Tibial artery (tissue), 4 donors: ENCODE measurements around the gene FBXO28.

Experiments used
- DNase-seq, 2 donors: peaks; one replicate each; pipeline ENCODE4 v3.0.0-alpha.2; 2019
- H3K27ac ChIP-seq, 2 donors: fragments of 200-600 bp; sonication (generic) in 1 of 2; 1 replicate in 1 of 2; 2 replicates in 1 of 2; pipeline ENCODE4 v1.5.1; 2018 to 2019; ENCODE audit warnings: mild to moderate bottlenecking in 1 of 2
- H3K27me3 ChIP-seq, 2 donors: fragments of 200-600 bp; sonication (generic) in 1 of 2; one replicate each; pipeline versions ENCODE4 v1.5.1 to v1.6.0; 2016 to 2019
- H3K36me3 ChIP-seq, 3 donors: fragments of 200-600 bp; sonication (generic) in 2 of 3; one replicate each; pipeline ENCODE4 v1.5.1; 2016 to 2019; ENCODE audit warnings: mild to moderate bottlenecking in 2 of 3
- H3K4me1 ChIP-seq, 4 donors: fragments of 200-600 bp; sonication (generic) in 2 of 4; 1 replicate in 3 of 4; 2 replicates in 1 of 4; pipeline ENCODE4 v1.5.1; 2016 to 2019
- H3K4me3 ChIP-seq, 2 donors: fragments of 200-600 bp; sonication (generic) in 1 of 2; 1 replicate in 1 of 2; 2 replicates in 1 of 2; pipeline ENCODE4 v1.5.1; 2018 to 2019; ENCODE audit warnings: mild to moderate bottlenecking in 2 of 2
- H3K9me3 ChIP-seq, 3 donors: fragments of 200-600 bp; sonication (generic) in 1 of 3; one replicate each; pipeline ENCODE4 v1.5.1; 2016 to 2019
- intact Hi-C: fragments of 100-400 bp; cut with DNase I; formaldehyde crosslinking; loops from one replicate; pipeline ENCODE4 v1.15.0; 2023; ENCODE audit warnings: low total_unique reads
- TF ChIP-seq, protein P1 (sequence below), 2 experiments: fragments of 200-600 bp in 1 of 2; fragments of 450-650 bp in 1 of 2; IDR thresholded peaks; one replicate each; pipeline ENCODE4 v1.5.1; 2017 to 2019; ENCODE audit warnings: antibody characterized with exemption in 2 of 2, mild to moderate bottlenecking in 1 of 2, moderate library complexity in 1 of 2

FBXO28 gene

GRCh38 chr1:224173523-224173922 lies 59.6 kb downstream of the FBXO28 start:
- TF ChIP-seq, protein P1, sequence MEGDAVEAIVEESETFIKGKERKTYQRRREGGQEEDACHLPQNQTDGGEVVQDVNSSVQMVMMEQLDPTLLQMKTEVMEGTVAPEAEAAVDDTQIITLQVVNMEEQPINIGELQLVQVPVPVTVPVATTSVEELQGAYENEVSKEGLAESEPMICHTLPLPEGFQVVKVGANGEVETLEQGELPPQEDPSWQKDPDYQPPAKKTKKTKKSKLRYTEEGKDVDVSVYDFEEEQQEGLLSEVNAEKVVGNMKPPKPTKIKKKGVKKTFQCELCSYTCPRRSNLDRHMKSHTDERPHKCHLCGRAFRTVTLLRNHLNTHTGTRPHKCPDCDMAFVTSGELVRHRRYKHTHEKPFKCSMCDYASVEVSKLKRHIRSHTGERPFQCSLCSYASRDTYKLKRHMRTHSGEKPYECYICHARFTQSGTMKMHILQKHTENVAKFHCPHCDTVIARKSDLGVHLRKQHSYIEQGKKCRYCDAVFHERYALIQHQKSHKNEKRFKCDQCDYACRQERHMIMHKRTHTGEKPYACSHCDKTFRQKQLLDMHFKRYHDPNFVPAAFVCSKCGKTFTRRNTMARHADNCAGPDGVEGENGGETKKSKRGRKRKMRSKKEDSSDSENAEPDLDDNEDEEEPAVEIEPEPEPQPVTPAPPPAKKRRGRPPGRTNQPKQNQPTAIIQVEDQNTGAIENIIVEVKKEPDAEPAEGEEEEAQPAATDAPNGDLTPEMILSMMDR (IDR thresholded peaks at IDR 0.05): no peak
- no peak overlapping the region for H3K4me3 ChIP-seq
- peaks cover 0 to 23% (median 12%) of the 10 kb centered on the region in 4 donors for H3K4me1 ChIP-seq
- DNase-seq: no peak
- H3K27me3 ChIP-seq: no peaks in the 10 kb centered on the region
- intact Hi-C loops: no loop called here
- no peak overlapping the region for H3K27ac ChIP-seq
- H3K9me3 ChIP-seq: no peaks in the 10 kb centered on the region
- no peaks in the 10 kb centered on the region for H3K36me3 ChIP-seq

- Histone ChIP-seq H3K36me3 (no peaks in the 10 kb centered on the region), H3K9me3 (no peaks in the 10 kb centered on the region), H3K4me3 (no peak overlapping the region), H3K4me1 (peaks cover 0 to 6% (median 4%) of the 10 kb centered on the region in 4 donors), H3K27me3 (no peaks in the 10 kb centered on the region), H3K27ac (no peak overlapping the region)
- DNase-seq: no peak
- TF ChIP-seq, protein P1 (IDR thresholded peaks at IDR 0.05): no peak
- intact Hi-C loops: no loop called here
These were observed 61.7 kb downstream of the FBXO28 start for GRCh38 chr1:224175617-224176016.

DNA sequence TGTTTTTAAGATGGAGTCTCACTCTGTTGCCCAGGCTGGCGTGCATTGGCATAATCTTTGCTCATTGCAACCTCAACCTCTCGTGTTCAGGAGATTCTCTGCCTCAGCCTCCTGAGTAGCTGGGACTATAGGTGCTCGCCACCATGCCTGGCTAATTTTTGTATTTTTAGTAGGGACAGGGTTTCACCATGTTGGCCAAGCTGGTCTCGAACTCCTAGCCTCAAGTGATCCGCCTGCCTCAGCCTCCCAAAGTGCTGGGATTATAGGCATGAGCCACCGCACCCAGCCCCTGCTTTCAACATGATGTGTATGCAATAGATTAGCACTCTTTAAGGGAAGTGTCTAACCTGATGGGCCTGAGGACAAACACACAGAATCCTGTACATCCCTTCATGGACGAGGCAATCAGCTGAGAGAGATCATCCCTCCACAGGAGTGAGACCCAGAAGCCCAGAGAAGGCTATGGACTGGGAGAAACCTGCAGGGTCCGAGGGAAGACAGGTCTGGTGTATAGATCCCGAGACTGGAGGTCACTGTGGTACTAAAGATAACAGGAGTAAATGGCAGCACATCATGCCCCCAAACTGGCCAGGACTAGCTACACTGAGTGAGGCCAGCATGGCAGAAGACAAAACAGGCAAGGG lies 63.6 kb downstream of the FBXO28 start:
- no peak for DNase-seq
- H3K4me3 ChIP-seq: no peak overlapping the region
- H3K27me3 ChIP-seq: no peaks in the 10 kb centered on the region
- intact Hi-C loops: no loop called here
- no peaks in the 10 kb centered on the region for H3K9me3 ChIP-seq
- no peak overlapping the region for H3K27ac ChIP-seq
- peaks cover 0 to 11% (median 4%) of the 10 kb centered on the region in 4 donors for H3K4me1 ChIP-seq
- TF ChIP-seq, protein P1 (IDR thresholded peaks at IDR 0.05): no peak
- no peaks in the 10 kb centered on the region for H3K36me3 ChIP-seq

DNA sequence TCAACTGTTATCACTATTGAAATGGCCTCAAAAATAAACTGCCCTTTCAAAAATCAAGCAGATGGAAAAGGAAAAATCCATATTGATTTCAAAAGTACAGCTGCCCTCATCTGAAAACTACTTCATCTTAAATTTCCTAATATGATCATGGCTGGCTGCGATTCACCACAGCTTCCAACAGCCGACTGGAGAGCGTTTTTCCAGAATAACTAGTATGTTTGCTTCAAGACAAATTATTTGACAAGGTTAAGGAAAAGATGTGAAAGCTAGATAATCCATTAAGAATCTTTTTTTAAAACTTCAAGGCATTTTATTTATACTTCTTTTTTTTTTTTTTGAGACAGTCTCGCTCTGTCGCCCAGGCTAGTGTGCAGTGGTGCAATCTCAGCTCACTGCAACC lies 65.0 kb downstream of the FBXO28 start:
- no peak overlapping the region for H3K27ac ChIP-seq
- intact Hi-C loops: no loop called here

DNA sequence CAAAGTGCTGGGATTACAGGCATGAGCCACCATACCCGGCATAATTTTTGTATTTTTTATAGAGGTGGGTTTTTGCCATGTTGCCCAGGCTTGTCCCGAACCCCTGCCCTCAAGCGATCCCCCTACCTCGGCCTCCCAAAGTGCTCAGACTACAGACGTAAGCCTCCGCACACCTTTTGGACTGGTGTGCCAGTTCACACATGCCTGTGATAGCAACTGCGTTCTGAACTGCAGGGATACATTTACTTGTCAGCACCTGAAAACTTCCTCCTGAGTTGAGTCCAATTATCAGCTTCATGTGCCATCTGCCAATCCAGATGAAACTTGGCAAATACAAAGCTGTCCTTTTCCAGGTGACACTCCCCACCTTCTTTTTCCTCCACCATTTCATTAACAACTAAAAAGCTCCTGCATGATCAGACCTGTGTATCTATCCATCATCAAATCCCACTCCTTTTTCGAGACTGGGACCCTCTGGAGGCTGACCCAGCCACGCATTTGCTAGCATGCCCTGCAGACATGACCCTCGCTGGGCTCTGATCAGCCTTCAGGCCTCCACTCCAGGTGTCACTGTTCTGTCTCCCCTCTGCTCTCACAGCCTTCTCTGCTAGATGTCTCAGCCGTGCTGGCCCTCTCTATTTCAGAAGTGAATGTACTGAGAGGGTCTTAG lies 67.0 kb downstream of the FBXO28 start:
- no peak overlapping the region for H3K27ac ChIP-seq

More for the DNA sequence above, 65.0 kb downstream of the FBXO28 start:
- H3K27me3 ChIP-seq: no peaks in the 10 kb centered on the region
- H3K9me3 ChIP-seq: no peaks in the 10 kb centered on the region
- no peaks in the 10 kb centered on the region for H3K36me3 ChIP-seq
- peaks cover 0 to 13% (median 4%) of the 10 kb centered on the region in 4 donors for H3K4me1 ChIP-seq
- DNase-seq: no peak
- TF ChIP-seq, protein P1 (IDR thresholded peaks at IDR 0.05): no peak
- H3K4me3 ChIP-seq: no peak overlapping the region

More for the DNA sequence above, 67.0 kb downstream of the FBXO28 start:
- Histone ChIP-seq H3K9me3 (no peaks in the 10 kb centered on the region), H3K4me3 (no peak overlapping the region), H3K27me3 (no peaks in the 10 kb centered on the region), H3K36me3 (no peaks in the 10 kb centered on the region), H3K4me1 (peaks cover 0 to 26% (median 15%) of the 10 kb centered on the region in 4 donors)
- TF ChIP-seq, protein P1 (IDR thresholded peaks at IDR 0.05): no peak
- intact Hi-C loops: no loop called here
- DNase-seq: no peak
